Erythroblast (primary cell): ENCODE results near the gene LSM10.

Experiments
- GATA1 ChIP-seq: IDR thresholded peaks from 2 replicates; pipeline ENCODE4 v1.6.1; 2011; ENCODE audit warnings: low read depth, mild to moderate bottlenecking, control low read depth, low read length, moderate library complexity
- POLR2A ChIP-seq: IDR thresholded peaks from 2 replicates; pipeline ENCODE4 v1.6.1; 2011; ENCODE audit warnings: mild to moderate bottlenecking, low read length

- no peak for TF ChIP-seq POLR2A
- TF ChIP-seq GATA1: no peak
Measured at GRCh38 chr1:36382669-36383068, 15.0 kb downstream of the LSM10 start.
